Immature natural killer cell (primary cell): ENCODE data around the gene GRIK3. TPM values are rescaled to one million over a fixed set of nuclear protein-coding genes. Genes with fewer than 3 reads are reported as not detected.

Experiments used
- DNase-seq, 3 donors: peaks; one replicate each; pipeline ENCODE4 v3.0.0; 2022; ENCODE audit warnings: mixed read lengths in 1 of 3
- H3K27ac Mint-ChIP-seq, 6 donors: one replicate each; pipeline ENCODE4 v1.8.0; 2020; ENCODE audit warnings: mixed read lengths in 6 of 6, mild to moderate bottlenecking in 5 of 6, inconsistent platforms in 4 of 6, moderate library complexity in 3 of 6
- H3K27me3 Mint-ChIP-seq, 3 donors: one replicate each; pipeline ENCODE4 v1.8.0; 2020 to 2021; ENCODE audit warnings: low read depth in 3 of 3, mild to moderate bottlenecking in 3 of 3, mixed read lengths in 3 of 3, moderate library complexity in 3 of 3, inconsistent platforms in 1 of 3
- H3K36me3 Mint-ChIP-seq, 3 donors: one replicate each; pipeline ENCODE4 v1.8.0; 2020; ENCODE audit warnings: mixed read lengths in 3 of 3, inconsistent platforms in 2 of 3, mild to moderate bottlenecking in 2 of 3
- H3K4me1 Mint-ChIP-seq, 2 donors: one replicate each; pipeline ENCODE4 v1.8.0; 2020; ENCODE audit warnings: inconsistent platforms in 2 of 2, mild to moderate bottlenecking in 2 of 2, mixed read lengths in 2 of 2, moderate library complexity in 1 of 2
- H3K4me3 Mint-ChIP-seq, 5 donors: one replicate each; pipeline ENCODE4 v1.8.0; 2020; ENCODE audit warnings: mild to moderate bottlenecking in 5 of 5, mixed read lengths in 5 of 5, inconsistent platforms in 3 of 5, moderate library complexity in 3 of 5
- H3K9me3 Mint-ChIP-seq, 6 donors: one replicate each; pipeline ENCODE4 v1.8.0; 2020; ENCODE audit warnings: mild to moderate bottlenecking in 6 of 6, mixed read lengths in 6 of 6, inconsistent platforms in 4 of 6, moderate library complexity in 3 of 6
- polyA plus RNA-seq, 3 donors: library from polyadenylated mRNA; unstranded; fragments of 300-500 nt; fragmentation: Illumina TruSeq; gene quantifications; one replicate each; pipeline ENCODE4 v1.2.3, GENCODE V29; 2021

Gene GRIK3
- polyA plus RNA-seq, 3 donors from 2014 or later = not detected

- no peaks in the 10 kb centered on the region for H3K4me1 Mint-ChIP-seq
- H3K36me3 Mint-ChIP-seq = no peaks in the 10 kb centered on the region
- no peak overlapping the region for H3K4me3 Mint-ChIP-seq
- no peak for DNase-seq
- no peaks in the 10 kb centered on the region for H3K9me3 Mint-ChIP-seq
- peaks cover 6 to 24% (median 13%) of the 10 kb centered on the region in 3 donors for H3K27me3 Mint-ChIP-seq
- no peak overlapping the region for H3K27ac Mint-ChIP-seq
These were observed 247.9 kb downstream of the GRIK3 start for GRCh38 chr1:36786425-36786824.

- no peaks in the 10 kb centered on the region for H3K4me1 Mint-ChIP-seq
- no peaks in the 10 kb centered on the region for H3K36me3 Mint-ChIP-seq
- no peak overlapping the region for H3K4me3 Mint-ChIP-seq
- H3K9me3 Mint-ChIP-seq = no peaks in the 10 kb centered on the region
- DNase-seq = no peak
- H3K27me3 Mint-ChIP-seq = peaks cover 6 to 19% (median 13%) of the 10 kb centered on the region in 3 donors
- no peak overlapping the region for H3K27ac Mint-ChIP-seq
These were observed 250.0 kb downstream of the GRIK3 start for GRCh38 chr1:36784147-36784859.

DNA sequence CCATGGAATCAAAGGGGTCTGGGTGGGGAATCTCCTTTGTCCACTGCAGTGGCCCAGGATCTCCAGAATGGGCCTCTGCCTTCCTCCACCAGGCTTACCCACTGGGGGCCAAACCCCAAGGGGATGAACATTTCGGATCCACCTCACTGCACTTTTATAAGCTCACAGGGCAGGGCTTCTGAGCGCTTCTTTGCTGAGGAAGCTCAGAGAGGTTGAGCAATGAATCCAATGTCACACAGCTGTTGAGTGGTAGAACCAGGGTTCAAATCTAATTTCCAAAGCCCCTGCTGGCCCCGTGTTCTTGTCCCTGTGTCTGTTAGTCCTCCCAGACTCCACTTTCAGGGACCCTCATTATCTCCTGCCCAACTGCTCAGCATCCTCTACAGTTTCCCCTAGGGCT, 250.8 kb downstream of the GRIK3 start:
- Mint-ChIP-seq H3K27ac (no peak overlapping the region), H3K9me3 (no peaks in the 10 kb centered on the region), H3K4me1 (no peaks in the 10 kb centered on the region), H3K4me3 (no peak overlapping the region), H3K27me3 (peaks cover 2 to 15% (median 13%) of the 10 kb centered on the region in 3 donors), H3K36me3 (no peaks in the 10 kb centered on the region)
- no peak for DNase-seq

- Mint-ChIP-seq H3K4me1 (no peaks in the 10 kb centered on the region), H3K27me3 (peaks cover 1 to 15% (median 9%) of the 10 kb centered on the region in 3 donors), H3K27ac (no peak overlapping the region), H3K36me3 (no peaks in the 10 kb centered on the region), H3K4me3 (no peak overlapping the region), H3K9me3 (no peaks in the 10 kb centered on the region)
- no peak for DNase-seq
These were observed 251.5 kb downstream of the GRIK3 start for GRCh38 chr1:36782785-36783184.

GRCh38 chr1:36782085-36782484, 252.2 kb downstream of the GRIK3 start:
- Mint-ChIP-seq H3K36me3 (no peaks in the 10 kb centered on the region), H3K4me3 (no peak overlapping the region), H3K9me3 (no peaks in the 10 kb centered on the region), H3K27me3 (peaks cover 1 to 12% (median 8%) of the 10 kb centered on the region in 3 donors), H3K27ac (no peak overlapping the region), H3K4me1 (no peaks in the 10 kb centered on the region)
- no peak for DNase-seq

DNA sequence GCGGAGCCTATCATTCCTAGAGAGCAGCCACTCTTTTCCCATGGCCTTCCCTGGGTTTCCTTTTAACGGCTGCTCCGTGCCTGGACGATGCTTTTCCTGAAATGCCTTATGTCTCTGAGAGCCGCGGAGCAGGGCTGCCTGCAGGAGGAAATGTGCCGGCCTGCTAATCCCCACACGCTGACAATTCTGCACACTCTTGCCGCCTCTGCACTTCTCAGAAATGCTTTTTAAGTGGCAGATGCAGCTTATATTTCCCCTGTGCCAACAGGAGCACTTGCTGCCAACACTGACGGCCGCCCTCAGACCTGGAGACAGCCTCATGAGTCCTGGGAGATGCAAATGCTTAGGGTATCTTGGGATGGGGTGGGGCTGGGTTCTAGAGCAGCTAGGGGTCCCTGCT, 253.2 kb downstream of the GRIK3 start:
- no peaks in the 10 kb centered on the region for H3K36me3 Mint-ChIP-seq
- no peaks in the 10 kb centered on the region for H3K4me1 Mint-ChIP-seq
- H3K9me3 Mint-ChIP-seq = peaks cover 0 to 2% (median 0%) of the 10 kb centered on the region in 6 donors
- peaks cover 1 to 12% (median 8%) of the 10 kb centered on the region in 3 donors for H3K27me3 Mint-ChIP-seq
- no peak overlapping the region for H3K4me3 Mint-ChIP-seq
- no peak overlapping the region for H3K27ac Mint-ChIP-seq
- DNase-seq = no peak

GRCh38 chr1:36778740-36779139, 255.6 kb downstream of the GRIK3 start:
- Mint-ChIP-seq H3K27ac (no peak overlapping the region), H3K4me3 (no peak overlapping the region)

GRCh38 chr1:36776948-36777831, 257.1 kb downstream of the GRIK3 start:
- H3K4me1 Mint-ChIP-seq = no peaks in the 10 kb centered on the region
- peaks cover 0 to 2% (median 0%) of the 10 kb centered on the region in 6 donors for H3K9me3 Mint-ChIP-seq
- no peak overlapping the region for H3K4me3 Mint-ChIP-seq
- no peak overlapping the region for H3K27ac Mint-ChIP-seq
- no peaks in the 10 kb centered on the region for H3K36me3 Mint-ChIP-seq
- DNase-seq = no peak
- H3K27me3 Mint-ChIP-seq = peaks cover 0 to 5% (median 3%) of the 10 kb centered on the region in 3 donors

More at GRCh38 chr1:36778740-36779139, 255.6 kb downstream of the GRIK3 start:
- Mint-ChIP-seq H3K27me3 (peaks cover 1 to 5% (median 3%) of the 10 kb centered on the region in 3 donors), H3K36me3 (no peaks in the 10 kb centered on the region), H3K4me1 (no peaks in the 10 kb centered on the region), H3K9me3 (peaks cover 0 to 2% (median 0%) of the 10 kb centered on the region in 6 donors)
- no peak for DNase-seq

- H3K9me3 Mint-ChIP-seq = peaks cover 0 to 2% (median 0%) of the 10 kb centered on the region in 6 donors
- peaks cover 0 to 5% (median 1%) of the 10 kb centered on the region in 3 donors for H3K27me3 Mint-ChIP-seq
- H3K36me3 Mint-ChIP-seq = no peaks in the 10 kb centered on the region
- no peaks in the 10 kb centered on the region for H3K4me1 Mint-ChIP-seq
- H3K27ac Mint-ChIP-seq = no peak overlapping the region
- no peak for DNase-seq
- no peak overlapping the region for H3K4me3 Mint-ChIP-seq
These were observed 258.1 kb downstream of the GRIK3 start for GRCh38 chr1:36776256-36776655.

- Mint-ChIP-seq H3K4me3 (no peak overlapping the region), H3K36me3 (no peaks in the 10 kb centered on the region), H3K4me1 (no peaks in the 10 kb centered on the region), H3K27ac (no peak overlapping the region), H3K27me3 (peaks cover 0 to 8% (median 1%) of the 10 kb centered on the region in 3 donors), H3K9me3 (peaks cover 0 to 2% (median 0%) of the 10 kb centered on the region in 6 donors)
- no peak for DNase-seq
These were observed 258.6 kb downstream of the GRIK3 start for GRCh38 chr1:36775716-36776115.

- Mint-ChIP-seq H3K27me3 (peaks cover 1 to 7% (median 2%) of the 10 kb centered on the region in 3 donors), H3K36me3 (no peaks in the 10 kb centered on the region), H3K27ac (no peak overlapping the region), H3K4me1 (no peaks in the 10 kb centered on the region), H3K4me3 (no peak overlapping the region), H3K9me3 (peaks cover 0 to 2% (median 0%) of the 10 kb centered on the region in 6 donors)
- DNase-seq = no peak
These were observed 260.3 kb downstream of the GRIK3 start for GRCh38 chr1:36773827-36774541.

DNA sequence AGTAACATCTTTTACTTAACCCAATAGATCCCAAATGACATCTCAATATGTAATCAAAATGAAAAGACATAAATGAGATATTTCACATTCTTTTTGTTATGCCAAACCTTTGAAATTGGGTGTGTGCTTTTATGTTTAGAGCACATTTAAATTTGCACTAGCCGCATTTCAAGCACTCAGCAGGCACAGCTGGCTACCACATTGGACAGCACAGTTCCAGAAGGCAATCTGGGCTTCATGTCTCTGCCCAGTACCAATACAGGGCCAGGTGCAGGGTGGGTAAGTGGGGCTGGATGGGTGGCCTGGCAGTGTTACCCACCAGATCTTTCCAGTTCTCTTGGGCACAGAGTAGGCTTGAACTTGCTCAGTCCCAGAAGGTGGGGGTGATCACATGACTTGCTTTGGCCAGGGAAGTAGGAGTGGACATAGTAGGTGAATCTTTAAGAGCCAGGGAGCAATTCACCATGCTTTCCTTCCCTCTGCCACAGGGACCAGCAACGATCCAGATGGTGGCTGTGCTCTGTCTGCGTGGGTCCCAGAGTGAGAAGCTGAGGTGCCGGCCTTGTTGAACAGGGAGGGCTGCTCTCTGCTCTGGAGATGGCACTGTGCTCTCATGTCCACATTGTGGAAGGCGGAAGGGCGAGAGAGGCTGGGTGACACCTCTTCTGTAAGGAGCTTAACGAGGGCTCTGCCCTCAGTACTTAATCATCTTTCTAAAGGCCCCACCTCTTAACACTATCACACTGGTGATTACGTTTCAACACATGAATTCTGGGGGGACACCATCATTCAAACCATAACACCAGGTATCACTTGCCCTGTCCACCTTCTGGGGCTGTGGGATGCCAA, 261.4 kb downstream of the GRIK3 start:
- Mint-ChIP-seq H3K4me1 (no peaks in the 10 kb centered on the region), H3K27ac (no peak overlapping the region), H3K4me3 (no peak overlapping the region), H3K27me3 (peaks cover 1 to 9% (median 6%) of the 10 kb centered on the region in 3 donors), H3K9me3 (peaks cover 0 to 2% (median 0%) of the 10 kb centered on the region in 6 donors), H3K36me3 (no peaks in the 10 kb centered on the region)
- DNase-seq = no peak
